ENCODE data around the gene RNF19B.

RNF19B gene

DNA sequence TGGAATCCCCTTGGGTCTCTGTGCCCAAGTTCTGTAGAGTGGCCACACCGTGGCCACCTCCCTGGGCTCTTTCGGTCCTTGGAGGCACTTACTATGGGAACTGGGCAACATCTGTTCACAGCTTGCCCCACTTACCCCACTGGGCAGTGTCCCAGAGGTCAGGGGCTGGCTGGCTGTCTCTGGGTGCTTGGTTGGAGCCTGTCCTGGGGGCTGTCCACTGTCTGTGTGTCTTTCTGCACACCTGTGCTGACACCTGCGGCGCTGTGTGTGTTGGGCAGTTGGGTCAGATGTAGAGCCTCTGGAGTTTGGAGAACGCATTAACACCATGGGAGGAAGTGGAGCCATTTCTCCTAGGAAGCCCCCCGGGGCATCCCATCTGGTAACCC lies 62.1 kb downstream of the RNF19B start:
- TF ChIP-seq, protein P1, sequence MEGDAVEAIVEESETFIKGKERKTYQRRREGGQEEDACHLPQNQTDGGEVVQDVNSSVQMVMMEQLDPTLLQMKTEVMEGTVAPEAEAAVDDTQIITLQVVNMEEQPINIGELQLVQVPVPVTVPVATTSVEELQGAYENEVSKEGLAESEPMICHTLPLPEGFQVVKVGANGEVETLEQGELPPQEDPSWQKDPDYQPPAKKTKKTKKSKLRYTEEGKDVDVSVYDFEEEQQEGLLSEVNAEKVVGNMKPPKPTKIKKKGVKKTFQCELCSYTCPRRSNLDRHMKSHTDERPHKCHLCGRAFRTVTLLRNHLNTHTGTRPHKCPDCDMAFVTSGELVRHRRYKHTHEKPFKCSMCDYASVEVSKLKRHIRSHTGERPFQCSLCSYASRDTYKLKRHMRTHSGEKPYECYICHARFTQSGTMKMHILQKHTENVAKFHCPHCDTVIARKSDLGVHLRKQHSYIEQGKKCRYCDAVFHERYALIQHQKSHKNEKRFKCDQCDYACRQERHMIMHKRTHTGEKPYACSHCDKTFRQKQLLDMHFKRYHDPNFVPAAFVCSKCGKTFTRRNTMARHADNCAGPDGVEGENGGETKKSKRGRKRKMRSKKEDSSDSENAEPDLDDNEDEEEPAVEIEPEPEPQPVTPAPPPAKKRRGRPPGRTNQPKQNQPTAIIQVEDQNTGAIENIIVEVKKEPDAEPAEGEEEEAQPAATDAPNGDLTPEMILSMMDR (IDR thresholded peaks at IDR 0.05; ENCODE audit: borderline replicate concordance, insufficient read depth, low read depth, low read length) = no peak
- H3K4me3 ChIP-seq (ENCODE audit: low read depth, low read length) = no peak overlapping the region

DNA sequence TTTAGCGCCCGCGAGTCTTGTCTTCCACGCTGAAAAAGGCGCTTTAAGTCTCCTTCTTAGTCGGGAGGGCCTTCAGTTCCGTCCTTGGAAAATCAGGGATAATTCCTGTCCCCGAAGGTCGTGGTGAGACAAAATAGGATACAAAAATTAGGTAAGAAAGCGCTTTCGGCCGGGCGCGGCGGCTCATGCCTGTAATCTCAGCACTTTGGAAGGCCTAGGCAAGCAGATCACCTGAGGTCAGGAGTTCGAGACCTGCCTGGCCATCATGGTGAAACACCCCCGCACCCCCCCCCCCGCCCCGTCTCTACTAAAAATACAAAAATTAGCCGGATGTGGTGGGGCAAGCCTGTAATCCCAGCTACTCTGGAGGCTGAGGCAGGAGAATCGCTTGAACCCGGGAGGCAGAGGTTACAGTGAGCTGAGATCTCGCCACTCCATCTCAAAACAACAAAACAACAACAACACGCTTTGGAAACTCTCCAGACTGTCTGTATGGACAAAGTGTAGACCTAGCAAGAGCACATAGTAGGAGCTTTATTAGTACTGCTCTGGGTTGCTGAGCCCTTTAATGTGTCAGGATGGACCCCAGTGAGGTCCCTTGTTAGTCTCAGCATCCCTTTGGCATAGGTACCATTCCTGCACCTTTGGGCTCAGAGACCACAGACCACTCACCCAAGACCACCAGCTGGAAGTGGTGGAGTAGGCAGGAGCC lies 62.6 kb downstream of the RNF19B start:
- TF ChIP-seq, protein P1 (IDR thresholded peaks at IDR 0.05; ENCODE audit: borderline replicate concordance, insufficient read depth, low read depth, low read length) = no peak
- no peak overlapping the region for H3K4me3 ChIP-seq (ENCODE audit: low read depth, low read length)

DNA sequence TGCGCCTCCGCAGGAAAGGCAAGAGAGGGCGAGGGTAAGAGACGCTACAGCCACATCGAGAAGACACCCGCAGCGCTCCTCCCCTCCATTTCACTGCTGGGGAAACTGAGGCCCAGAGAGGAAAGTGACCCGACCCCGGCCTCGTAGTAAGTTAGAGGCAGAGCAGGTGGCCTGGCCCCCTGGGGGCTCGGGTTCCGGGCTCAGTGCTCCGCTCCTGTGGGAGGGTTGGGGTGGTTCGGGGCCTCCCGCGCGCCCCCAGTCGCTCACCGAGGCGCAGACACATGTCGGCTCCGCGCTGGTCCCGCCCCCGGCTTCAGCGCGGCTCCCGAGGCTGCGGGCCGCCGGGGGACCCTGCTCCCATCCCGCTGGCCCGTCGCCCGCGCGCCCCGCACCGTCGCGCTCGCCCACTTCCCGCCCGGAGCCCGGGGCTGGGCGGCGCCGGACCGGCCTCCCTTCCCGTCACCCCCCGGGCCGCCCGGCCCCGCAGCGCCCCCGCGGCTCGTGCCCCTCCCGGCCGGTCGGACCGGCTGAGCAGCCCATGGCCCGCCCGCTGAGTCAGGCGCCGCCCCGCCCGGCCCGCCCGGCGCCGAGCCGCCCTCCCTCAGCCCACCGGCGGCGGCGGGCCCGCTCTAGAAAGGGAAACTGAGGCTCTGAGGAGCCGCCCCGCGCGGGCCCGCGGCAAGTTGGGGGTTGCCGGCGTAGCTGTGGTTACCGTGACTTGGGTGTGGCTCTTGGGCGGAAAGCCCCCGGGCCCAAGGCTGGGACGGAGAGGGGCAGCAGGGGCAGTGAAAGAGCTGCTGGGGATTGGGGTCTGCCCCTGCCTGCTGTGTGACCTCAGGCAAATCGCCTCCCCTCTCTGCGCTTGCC lies 63.4 kb downstream of the RNF19B start, which contains the start of gene TMEM54:
TMEM54 (minus strand) TSS at position 434 of the 867 bp plus-strand sequence; CDS start at position 283, 151 bp downstream.
- H3K4me3 ChIP-seq (ENCODE audit: low read depth, low read length) = peak within 1 kb of the TSS; percentile 27
- TF ChIP-seq, protein P1 (IDR thresholded peaks at IDR 0.05; ENCODE audit: borderline replicate concordance, insufficient read depth, low read depth, low read length) = no peak

DNA sequence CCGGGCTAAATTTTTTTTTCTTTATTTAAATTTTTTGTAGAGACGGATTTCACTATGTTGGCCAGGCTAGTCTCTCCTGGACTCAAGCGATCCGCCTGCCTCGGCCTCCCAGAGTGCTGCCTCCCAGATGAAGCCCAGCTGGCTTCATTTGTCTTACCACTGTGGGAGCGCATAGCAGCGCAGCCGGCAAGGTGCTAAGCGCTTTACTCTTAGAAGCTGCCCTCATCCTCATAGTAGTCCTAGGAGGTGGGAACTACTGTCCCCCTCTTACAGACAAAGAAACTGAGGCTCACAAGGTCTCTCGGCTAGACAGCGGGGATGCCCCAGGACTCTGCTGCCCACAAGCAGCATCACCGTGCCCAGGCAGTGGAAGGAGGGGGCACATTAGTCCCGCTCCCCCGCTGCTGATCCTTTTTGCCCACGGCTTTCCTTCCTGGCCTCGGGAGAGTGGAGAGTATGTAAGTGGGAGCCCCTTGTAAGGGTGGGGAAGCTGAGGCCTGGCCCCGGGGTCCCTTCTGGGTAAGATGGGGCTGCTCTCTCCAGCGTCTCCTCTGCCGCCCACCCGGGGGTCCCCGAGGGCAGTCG lies 64.1 kb downstream of the RNF19B start:
- TF ChIP-seq, protein P1 (IDR thresholded peaks at IDR 0.05; ENCODE audit: borderline replicate concordance, insufficient read depth, low read depth, low read length) = no peak

DNA sequence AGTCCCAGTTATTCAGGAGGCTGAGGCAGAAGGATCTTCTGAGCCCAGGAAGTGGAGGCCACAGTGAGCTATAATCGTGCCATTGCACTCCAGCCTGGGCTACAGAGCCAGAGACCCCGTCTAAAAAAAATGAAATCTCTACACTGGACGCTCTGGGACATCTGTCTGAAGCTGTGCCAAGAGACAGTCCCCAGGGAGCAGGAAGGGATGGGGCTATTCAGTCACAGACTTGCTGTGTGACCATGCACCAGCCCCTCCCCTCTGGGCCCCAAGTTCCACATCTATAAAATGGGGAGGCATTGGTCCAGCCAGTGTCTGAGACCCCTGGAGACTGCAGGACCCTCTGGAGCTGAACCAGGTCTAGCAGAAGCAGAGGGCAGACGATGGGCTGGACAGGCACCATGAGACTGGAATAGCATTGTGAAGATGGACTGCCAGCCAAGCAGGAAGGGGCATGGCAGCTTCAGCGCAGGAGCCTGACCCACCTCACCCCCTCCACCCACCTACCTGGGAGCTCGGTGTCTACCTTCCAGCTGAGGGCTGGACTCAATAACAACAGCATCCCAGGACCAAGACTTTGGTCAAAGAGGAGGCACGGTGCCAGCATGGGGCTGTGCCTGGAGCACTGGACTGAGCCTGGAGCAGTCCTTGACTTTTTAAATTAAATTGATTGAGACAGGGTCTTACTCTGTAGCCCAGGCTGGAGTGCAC lies 64.9 kb downstream of the RNF19B start:
- no peak overlapping the region for H3K4me3 ChIP-seq (ENCODE audit: low read depth, low read length)
- TF ChIP-seq, protein P1 (IDR thresholded peaks at IDR 0.05; ENCODE audit: borderline replicate concordance, insufficient read depth, low read depth, low read length) = no peak

More for the DNA sequence above, 64.1 kb downstream of the RNF19B start:
- H3K4me3 ChIP-seq (ENCODE audit: low read depth, low read length) = peak overlapping the region; percentile 6

DNA sequence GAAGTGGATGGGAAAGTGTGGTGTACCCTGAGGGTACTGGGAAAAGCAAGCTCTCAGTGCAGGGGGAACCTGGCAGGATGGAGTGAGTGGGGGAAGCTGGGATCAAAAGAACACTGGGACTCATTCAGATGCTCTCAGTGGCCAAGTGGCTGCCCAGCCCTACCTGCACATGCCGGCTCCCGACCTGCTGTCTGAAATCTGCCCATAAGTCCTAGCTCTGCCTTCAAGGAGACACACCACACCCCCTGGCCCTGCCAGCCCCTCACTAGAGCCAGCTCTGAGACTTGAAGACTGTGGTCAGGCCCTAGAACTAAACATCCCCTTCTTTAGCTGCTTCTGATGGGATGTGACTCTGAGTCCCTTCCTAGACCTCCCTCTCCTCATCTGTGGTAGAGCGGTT lies 65.7 kb downstream of the RNF19B start:
- H3K4me3 ChIP-seq (ENCODE audit: low read depth, low read length) = no peak overlapping the region
- TF ChIP-seq, protein P1 (IDR thresholded peaks at IDR 0.05; ENCODE audit: borderline replicate concordance, insufficient read depth, low read depth, low read length) = no peak

Data from GM12875 (cell line).